GM18502 (cell line): ENCODE measurements around the gene ANKRD33.

ENCODE experiments used
- ATAC-seq: cut with Tn5 transposase; IDR thresholded peaks from one replicate; pipeline ENCODE4 v1.9.1; 2021; ENCODE audit warnings: mild to moderate bottlenecking; ENCODE audit not compliant: unreplicated experiment, poor library complexity

Gene ANKRD33

GRCh38 chr12:51887476-51888315 lies at the start of gene ANKRD33:
Gene ANKRD33, plus strand, starts transcription at chr12:51888103. Its CDS starts 84 bp downstream, at chr12:51888187.
- ATAC-seq = no peak

- ATAC-seq = no peak
Observed at GRCh38 chr12:51838762-51839161, 49.1 kb upstream of the ANKRD33 start.

GRCh38 chr12:51839310-51839947 lies 48.5 kb upstream of the ANKRD33 start:
- ATAC-seq = no peak

- no peak for ATAC-seq
Observed at GRCh38 chr12:51840966-51841365, 46.9 kb upstream of the ANKRD33 start.

DNA sequence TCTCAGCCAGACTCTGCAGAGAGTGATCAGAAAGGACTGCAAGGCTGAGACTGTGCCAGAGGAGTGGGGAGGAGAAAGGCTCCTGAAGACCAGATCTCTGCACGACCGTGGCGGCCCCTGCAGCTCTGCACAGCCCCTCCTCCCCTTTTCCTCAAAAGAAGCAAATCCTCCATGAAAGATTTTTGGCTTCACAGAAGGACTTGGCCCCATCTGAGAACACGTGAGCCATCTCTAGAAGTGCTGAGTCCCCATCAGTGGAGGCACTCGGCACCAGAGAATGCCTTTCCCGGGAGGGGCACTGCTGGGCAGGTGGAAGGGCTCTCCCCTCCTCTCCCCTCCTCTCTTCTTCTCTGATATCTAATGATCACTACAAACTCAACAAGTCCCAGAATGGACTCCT lies 46.2 kb upstream of the ANKRD33 start:
- no peak for ATAC-seq

- no peak for ATAC-seq
Observed at GRCh38 chr12:51844854-51845253, 43.0 kb upstream of the ANKRD33 start.

DNA sequence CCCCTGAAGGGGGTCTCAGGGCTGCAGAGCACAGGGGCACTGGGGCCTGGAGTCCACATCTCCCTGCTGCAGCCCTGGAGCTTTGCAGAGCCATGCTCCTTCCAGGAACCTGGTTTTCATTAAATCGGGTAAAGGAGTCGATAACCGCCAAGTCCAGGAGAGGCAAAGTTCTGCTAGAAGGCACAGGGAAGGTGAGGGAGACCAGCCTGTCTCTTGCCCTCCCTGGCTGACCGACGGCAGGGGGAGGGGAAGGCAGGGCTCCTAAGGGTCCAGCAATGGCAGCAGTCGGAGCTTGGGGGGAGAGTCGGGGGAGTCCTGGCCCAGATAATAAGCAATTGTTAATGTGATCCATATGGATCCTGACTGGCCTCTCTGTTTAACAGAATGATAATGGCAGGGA lies 42.4 kb upstream of the ANKRD33 start:
- ATAC-seq = no peak

- no peak for ATAC-seq
Observed at GRCh38 chr12:51846271-51846691, 41.6 kb upstream of the ANKRD33 start.

DNA sequence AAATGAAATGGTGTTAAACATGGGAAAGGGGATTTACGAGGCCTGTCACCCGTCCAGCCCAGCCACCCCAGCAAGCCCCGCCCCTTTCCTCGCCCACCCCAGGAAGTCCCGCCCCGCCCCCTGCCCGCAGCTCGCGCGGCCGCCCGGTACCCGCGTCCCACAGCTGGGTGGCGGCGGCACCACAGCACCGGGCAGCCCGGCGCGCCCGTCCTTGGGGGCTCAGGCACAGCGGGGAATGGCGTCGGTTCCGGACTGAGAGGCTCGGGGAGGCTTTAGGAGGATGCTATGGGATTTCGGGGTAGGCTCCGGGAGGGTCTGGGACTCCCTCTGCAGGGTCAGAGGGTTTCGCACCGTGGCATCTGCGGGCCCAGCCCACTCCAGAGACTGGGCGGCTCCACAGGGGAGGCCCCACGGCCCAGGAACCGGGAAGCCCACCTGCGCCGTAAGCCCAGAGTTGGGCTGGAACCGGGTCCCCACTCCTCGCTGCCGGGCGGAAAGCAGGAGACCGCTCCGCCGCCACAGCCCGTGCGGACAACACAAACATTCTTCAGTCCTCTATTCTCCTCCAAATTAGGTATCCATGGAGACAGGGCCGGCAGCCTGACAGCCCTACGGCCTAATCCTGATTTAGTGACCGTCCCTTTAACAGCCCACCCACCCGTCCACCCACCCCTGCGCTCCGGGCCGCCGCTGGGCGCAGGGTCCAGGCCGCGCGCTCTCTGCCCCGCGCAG lies 40.8 kb upstream of the ANKRD33 start:
- ATAC-seq = no peak

DNA sequence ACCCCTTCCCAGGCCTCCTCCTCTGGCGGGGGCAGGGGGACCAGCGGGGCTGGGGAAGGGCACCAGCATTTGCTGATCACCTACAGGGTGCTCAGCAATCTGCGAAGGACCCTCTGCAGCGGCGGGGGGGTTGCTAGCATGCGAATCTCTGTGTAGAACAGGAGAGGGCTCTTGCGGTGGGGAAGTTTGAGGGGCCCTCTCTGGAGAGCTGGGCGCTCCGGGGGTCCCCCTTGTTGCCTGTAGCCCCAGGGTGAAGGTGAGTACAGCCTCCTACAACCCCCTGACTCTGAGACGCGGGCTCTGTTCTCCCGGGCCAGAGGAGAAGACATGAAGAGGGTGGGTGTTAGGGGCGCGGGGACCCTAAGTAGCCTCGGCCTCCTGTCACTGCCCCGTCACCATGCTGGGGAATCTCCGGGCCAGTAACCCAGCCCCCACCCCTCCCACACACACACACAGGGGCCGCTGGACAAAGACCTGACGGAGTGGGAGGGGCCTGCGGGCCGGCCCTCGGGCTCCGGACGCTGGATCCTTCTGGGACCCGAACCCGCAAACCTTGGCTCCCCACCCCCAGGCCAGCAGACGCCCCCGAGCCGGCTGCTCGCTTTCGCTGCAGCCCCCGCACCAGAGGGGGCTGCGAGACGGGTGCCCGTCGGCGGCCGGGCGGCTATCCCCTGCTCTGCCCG lies 40.1 kb upstream of the ANKRD33 start:
- no peak for ATAC-seq

- no peak for ATAC-seq
Observed at GRCh38 chr12:51848326-51848727, 39.6 kb upstream of the ANKRD33 start, which contains the start of gene FIGNL2. Gene FIGNL2, minus strand, starts transcription at chr12:51848718. Its CDS starts 26,305 bp downstream, at chr12:51822413.

DNA sequence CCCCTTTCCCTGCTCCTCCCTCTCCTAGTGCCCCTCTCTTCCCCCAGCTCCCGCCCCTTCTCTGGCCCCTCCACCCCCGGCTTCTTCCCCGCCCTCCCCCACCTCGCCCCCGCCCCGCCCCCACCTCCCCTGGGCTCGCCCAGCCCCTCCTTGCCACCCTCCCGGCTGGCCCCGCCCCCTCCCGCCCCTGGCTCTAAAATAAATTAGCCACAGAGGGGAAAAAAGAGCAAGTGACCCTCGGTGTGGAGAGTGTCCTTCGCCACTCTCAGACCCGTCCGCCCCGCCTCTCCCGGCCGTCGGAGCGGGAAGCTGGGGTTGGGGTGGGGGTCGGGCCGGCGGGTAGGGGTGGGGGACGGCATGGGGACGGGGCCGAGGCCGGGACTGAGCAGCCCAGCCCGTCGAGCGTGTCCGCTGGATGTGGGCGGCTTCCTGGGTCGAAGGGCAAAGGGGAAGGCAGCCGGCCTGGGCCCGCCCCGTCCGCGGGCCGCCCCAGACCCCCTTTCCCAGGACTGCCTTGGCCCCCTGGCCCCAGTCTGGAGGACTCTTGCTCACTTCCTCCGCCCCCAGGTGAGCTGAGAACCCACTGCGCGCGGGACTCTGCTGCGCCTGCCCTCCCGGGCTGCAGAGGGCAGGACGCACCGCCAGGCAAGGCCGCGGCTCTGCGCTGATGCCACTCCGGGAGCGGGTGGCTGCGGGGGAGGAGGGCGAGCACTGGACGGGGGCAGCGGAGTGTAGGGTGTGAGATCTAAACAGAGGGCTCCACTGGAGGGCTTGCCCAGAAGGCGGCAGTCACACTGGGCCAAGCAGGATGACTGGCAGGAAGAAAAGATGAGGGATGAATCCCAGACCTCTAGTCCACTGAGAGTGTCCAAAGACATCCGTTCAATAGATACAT lies 38.8 kb upstream of the ANKRD33 start:
- no peak for ATAC-seq

DNA sequence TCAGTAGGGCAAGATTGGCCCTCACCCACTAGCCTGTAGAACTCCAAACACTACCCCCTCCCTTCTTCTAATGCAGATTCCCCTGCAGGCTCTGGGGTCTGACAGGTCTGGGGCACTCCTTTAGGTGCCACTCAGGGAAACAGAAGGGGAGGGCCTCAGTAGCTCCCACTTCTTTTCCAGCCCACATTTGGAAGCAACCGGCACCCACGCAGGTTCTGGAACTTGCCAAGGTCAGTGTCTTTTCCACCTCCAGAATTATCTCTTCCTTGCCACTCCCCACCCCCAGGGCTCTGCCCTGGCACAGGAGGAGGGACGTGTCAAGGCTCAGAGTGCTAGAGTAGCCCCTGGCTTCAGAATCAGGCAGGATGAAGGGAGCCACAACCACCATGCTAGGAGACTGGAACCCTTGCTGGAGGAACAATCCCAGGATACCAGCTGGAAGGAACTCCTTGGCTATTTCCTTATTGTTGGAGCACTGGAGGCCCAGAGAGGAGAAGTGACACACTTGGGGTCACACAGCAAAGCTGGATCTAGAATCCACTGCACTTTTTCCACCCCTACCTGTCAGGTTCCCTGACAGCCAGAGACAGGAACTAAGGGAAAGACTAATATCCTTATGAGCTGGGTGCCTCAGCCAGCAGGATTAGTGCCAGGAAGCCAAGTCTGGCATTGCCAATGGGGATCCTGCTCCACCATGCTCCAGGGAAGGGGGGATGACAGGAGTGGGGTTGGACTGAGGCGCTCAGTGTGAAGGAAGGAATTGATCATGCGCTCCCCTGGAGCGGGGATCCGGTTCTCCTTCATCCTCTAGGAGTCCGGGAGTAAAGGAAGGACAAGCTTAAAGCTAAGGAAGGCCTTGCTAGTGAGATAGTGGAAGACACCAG lies 37.6 kb upstream of the ANKRD33 start:
- ATAC-seq = no peak

- ATAC-seq = no peak
Observed at GRCh38 chr12:51850965-51851299, 37.0 kb upstream of the ANKRD33 start.

DNA sequence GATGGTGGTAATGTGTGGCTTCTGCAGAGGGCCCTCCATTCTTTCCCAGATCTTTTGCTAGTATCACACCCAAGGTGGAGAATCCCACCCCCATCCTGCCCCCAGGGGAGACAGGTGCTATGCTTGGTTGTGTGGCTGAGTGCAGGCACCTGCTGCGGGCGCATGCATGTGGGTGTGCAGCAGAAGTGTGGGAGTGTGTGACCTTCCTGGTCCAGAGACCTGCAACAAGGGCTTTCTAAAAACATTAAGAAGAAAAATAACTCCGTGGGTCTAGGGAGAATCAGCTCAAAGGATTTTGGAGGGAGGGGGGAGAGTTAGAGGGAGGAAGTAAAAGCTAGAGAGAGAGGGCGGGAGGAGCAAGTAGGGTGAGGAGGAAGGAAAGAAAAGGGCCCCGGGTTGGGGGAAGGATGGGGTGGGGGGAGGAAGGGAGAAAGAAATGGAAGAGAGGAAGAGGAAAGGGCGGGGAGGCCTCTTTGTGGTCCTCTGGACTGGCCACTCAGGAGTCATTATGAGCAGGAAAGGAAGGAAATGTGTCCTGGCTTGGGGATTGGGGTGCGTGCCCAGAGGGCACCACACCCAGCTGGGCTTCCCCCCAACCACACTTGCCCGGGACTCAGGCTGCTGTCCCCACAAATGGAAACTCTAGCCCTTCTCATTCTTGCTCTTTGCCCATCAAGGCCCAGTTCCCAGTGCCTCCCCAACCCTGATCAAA lies 36.3 kb upstream of the ANKRD33 start:
- ATAC-seq = no peak

DNA sequence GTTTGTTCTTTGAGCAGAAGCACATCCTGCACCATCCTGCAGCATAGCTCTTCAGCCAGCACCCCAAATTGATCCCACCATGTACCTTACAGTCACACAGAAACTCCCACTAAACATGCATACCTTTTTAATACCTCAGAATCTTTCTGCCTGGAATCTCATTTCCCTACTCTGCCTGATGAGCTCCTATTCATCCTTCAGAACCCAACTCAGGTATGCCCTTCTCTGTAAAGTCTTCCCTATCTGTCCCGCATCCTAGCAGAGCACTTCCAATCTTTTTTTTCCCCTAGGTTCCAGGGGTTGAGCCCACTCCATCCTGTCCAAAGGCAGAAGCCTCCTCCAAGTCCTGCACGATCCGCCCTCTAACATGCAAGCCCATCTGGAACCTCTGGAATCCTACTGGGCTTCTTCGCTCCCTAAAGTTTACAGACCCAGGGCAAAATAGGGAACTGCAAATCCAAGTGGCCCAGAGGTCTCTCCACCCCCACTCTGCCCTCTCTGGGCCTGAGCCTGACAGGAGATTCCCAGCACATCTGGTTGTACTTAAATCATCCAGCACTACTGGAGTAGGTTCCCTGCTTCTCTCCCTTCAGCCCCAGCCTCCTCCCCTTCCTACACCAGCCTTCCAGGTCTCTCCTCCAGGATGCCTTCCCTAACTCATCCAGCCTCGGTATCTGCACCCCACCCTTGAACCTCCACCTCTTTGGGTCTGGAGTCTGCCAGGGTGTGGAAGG lies 35.3 kb upstream of the ANKRD33 start:
- ATAC-seq = no peak
